ENCODE measurements around the gene CNGA3.

DNA sequence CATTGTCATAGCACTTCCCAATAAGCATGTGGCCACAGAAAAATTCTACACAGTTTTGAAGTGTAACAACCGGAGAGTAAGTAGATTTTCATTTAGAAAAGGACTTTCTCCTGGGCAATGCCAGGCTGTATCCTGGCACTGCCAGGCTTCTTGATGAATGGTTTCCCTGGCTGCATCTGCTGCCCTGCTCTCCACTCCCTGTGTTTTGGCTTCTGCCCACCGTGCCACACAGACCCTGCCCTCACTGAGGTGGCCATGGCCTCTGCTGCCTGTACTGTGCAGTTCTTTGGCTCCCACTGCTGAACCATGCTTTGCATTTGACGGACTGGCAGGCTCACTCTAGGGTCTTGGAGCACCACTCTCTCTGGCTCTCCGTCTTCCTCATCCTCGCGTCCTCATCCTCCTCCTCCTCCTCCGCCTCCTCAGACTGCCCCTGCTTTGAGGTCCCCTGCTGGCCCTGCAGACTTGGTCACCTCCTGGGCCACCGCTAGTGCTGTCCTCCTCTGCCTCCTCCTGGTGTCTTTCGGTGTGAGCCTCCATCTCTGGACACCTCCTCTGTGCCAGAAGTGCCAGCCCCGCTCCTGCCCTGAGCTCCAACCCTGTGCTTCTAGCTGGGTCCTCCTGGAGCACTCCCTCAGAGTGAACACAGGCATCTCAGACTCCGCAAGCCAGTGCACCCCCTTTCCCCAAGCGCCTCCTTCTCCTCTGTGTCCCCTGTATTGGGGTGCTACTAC is 45.9 kb upstream of the CNGA3 start:
- TF ChIP-seq EZH2 (IDR thresholded peaks at IDR 0.05) (no peak), POLR2AphosphoS5 (IDR thresholded peaks at IDR 0.05; ENCODE audit: borderline replicate concordance, low read depth, low read length) (no peak)
